ENCODE results near the gene CACFD1. TPM values are rescaled to one million over a fixed set of nuclear protein-coding genes. Genes with fewer than 3 reads are reported as not detected.

The CACFD1 gene
- total RNA-seq, 4 donors from 2014 or later, result 2.5 to 5.3 (median 3.4) TPM

DNA sequence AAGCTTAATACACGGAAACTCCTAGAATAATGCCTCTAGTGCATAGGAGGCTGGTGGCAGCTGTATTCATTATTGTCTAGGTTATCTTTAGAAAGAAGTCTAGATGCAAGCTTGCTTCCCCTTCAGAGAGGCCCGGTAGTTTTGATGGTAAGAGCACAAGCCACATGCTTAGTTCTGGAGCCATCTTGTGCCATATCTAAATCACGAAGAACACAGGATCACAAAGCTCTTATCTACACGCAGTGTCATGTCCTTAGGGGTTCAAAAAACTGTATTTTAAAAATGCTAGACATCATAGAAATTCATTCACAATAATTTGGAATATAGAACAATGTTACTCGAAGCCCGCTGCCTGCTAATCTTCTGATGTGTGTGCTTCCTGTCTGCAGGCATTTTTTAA is 6.2 kb downstream of the CACFD1 start:
- no peak for TF ChIP-seq CTCF (IDR thresholded peaks at IDR 0.05; ENCODE audit: low read depth)

DNA sequence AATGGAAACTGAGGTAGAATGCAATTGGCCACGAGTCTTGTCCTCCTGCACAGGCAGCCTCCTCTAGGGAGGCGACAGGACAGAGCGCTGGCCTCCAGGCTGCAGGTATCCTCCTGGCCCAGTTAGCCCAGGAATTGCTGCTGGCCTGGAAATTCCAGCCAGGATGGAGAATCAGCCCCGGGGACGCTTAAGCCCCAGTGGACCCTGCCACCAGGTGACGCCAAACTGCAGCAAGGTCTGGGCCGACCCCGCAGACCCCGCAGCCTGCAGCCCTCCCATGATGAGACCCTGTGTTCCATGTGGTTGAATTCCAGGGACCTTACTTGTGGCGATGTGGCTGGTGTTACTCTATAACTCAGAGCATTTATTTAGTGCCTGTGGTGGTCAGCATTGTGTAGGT is 7.3 kb downstream of the CACFD1 start:
- no peak for TF ChIP-seq CTCF (IDR thresholded peaks at IDR 0.05; ENCODE audit: low read depth)

- TF ChIP-seq CTCF (IDR thresholded peaks at IDR 0.05; ENCODE audit: low read depth), result no peak
Observed at GRCh38 chr9:133468374-133468773, 8.6 kb downstream of the CACFD1 start.

DNA sequence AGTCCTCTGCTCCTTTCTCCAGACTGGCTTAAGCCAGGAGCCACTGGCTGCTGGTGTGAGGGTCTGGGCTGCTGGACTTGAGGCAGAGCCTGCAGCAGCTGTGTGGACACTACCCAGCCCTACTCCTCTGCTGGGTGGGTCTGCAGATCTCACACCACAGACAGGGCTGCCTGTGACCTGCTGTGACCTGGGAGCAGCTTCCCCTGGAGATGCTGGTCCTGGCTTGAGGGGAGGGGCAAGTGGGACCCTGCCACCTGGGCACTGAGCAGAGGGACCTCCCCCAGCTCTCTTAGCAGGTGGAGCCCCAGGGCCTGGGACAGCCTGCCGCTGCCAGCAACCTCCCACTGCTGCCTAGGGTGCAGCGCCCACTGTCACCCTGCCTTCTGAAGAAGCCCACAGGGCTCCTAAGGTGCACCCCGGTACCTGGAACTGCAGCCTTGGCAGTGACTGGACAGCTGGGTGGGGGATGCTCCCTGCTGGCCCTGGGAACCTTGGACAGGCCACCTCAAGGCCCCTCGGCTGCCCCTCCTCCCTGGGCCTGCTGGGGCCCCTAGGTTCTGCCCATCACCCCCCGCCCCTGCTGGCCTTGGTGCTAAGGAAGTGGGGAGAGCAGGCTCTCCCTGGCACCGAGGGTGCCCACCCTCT is 9.1 kb downstream of the CACFD1 start:
- no peak for TF ChIP-seq CTCF (IDR thresholded peaks at IDR 0.05; ENCODE audit: low read depth)

DNA sequence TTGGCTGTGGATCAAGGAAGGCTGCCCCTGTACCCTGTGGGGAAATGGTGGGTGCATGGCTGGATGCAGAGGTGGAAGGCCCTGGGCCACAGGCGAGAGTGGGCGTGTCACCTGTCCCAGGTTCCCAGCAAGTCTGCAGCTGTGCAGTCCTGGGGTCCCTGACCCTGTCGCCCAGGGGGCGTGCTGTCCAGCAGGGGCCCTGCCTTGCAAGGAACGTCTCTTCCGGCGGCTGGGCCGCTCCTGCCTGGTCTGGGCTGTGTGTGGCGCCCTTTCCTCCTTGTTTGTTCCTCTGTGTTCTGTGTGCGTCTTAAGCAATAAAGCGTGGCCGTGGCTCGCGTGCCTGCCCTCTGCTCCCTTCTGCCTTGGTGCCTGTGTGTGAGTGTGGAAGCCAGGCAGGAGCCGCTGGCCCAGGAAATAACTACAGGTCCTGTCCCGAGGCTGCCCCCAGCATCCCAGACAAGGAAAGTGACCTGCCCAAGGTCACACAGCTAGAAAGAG is 10.7 kb downstream of the CACFD1 start:
- no peak for TF ChIP-seq CTCF (IDR thresholded peaks at IDR 0.05; ENCODE audit: low read depth)

GRCh38 chr9:133470988-133471387 is 11.2 kb downstream of the CACFD1 start:
- TF ChIP-seq CTCF (IDR thresholded peaks at IDR 0.05; ENCODE audit: low read depth), result no peak

DNA sequence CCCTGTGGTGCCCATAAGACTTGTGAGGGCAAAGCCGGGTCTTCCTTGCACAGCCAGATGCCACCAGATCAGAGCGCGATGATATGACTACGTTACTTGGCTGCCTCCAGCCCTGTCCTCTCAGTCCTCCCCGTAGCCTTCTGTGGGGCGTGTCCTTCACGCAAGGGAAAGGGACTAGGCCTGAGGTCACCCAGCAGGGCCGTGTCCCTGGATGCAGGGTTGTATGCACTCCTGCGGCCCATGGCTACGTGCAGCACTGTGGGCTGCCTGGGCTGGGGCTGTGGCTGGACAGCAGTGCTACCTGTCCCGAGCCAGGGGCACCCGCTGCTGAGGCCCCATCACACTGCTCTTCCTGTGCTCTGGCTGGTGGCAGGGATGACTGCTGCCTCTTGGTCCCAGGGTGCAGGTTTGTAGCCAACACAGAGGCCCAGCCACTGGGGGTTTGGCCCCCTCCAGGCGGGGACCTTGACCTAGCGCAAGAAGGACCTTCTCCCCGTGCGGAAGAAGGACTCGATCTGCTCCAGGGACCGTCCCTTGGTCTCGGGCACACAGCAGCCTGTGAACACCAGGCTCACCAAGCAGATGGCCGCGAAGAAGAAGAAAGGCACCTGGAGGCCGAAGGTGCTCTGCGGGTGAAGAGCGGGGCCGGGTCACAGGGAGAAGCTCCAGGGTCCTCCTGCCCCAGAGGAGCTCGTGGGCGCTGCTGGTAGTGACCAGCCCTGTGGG is 11.9 kb downstream of the CACFD1 start:
- no peak for TF ChIP-seq CTCF (IDR thresholded peaks at IDR 0.05; ENCODE audit: low read depth)
